GM19043 (cell line): ENCODE results near the gene SELP.
"Not testable (repeated sequence)": the region's sequence is repeated elsewhere in the genome, so short reads cannot be mapped to it uniquely, and the experiment has no call there.

Experiments used
- ATAC-seq: cut with Tn5 transposase; IDR thresholded peaks from one replicate; pipeline ENCODE4 v1.9.1; 2021; ENCODE audit warnings: low read depth; ENCODE audit not compliant: unreplicated experiment

Gene SELP

GRCh38 chr1:169630006-169630405 is at the start of gene SELP:
SELP (minus strand) TSS chr1:169630124; CDS start chr1:169630074, 50 bp downstream.
- no peak for ATAC-seq

DNA sequence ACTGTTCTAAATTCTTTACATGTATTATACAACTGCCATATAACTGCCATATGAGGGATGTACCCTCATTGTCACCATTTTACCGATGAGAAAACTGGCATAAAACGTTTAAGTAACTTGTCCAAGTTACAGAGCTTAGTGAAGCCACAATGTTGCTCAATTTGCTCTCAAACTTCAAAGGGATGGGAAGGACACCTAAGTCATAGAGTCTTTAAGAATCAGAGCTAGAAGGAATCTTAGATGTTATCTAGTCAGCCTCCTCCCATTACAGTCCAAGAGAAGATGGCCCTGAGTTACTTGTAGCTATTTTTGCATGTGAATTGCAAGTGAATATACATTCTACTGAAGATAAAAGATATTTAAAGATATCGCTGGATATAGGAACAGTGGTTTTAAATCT is 49.8 kb upstream of the SELP start:
- no peak for ATAC-seq

DNA sequence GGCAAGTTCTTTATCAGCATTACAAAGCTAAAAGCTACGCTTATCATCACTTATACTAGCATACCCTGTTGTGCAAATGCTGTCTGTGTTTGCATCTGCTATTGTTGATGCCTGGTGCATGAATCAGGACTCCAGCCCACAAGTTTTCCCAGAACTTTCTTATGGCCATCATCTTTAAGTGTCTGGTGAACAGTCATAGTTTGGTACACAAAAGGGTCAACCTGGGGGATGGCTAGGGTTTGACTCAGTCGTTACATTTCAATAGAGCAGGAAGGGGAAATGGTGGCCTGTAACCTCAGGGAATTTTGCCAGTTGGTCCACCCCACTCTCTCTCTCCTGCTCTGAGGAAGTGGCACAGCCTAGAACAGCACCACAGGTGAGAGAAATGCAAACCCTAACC is 46.1 kb upstream of the SELP start:
- ATAC-seq, result no peak

DNA sequence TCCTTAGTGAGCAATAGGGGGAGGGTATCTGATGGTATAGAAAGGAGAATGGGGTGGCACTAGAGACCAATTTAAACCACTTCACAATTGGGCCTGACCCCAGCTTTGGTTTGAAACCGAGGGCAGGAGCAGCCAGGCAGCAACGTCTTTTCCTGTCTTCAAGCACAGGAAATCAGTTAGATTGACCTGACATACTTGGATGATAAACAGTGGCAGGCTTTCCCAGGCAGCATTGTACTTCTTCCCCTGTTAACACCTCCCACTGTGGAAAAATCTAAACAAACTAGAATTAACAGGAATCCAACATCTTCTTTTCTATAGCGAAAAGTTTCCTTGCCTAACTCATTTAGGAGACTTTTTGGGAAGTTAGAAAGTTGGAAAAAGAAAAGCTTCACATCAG is 40.9 kb upstream of the SELP start:
- no peak for ATAC-seq

DNA sequence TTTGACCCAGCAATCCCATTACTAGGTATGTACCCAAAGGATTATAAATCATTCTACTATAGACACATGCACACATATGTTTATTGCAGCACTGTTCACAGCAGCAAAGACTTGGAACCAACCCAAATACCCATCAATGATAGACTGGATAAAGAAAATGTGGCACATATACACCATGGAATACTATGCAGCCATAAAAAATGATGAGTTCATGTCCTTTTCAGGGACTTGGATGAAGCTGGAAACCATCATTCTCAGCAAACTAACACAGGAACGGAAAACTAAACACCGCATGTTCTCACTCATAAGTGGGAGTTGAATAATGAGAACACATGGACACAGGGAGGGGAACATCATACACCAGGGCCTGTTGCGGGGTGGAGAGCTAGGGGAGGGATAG is 40.3 kb upstream of the SELP start:
- ATAC-seq, result not testable (repeated sequence)

GRCh38 chr1:169667699-169668596 is 38.0 kb upstream of the SELP start:
- ATAC-seq, result not testable (repeated sequence)

GRCh38 chr1:169667227-169667639 is 37.3 kb upstream of the SELP start:
- peak; percentile 78 for ATAC-seq

DNA sequence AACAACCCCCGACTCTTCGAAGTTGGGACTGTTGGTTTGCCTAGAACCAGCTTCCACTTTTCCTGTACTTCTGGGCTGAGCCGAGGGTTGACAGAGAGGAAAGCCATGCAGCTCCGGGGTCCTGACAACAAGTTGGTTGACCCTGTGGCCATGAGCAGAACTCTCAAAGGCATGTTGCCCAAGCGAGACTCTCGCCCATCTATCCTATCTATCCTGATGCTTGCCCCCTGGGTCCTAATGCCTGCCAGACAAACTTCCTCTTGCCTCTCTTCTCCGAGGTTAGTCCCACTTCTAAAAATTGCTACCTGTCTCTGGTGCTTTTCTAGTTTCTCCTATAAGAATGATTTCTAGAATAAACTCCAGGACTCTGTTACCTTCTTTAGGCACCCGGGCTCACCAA is 32.8 kb upstream of the SELP start:
- ATAC-seq, result not testable (repeated sequence)

DNA sequence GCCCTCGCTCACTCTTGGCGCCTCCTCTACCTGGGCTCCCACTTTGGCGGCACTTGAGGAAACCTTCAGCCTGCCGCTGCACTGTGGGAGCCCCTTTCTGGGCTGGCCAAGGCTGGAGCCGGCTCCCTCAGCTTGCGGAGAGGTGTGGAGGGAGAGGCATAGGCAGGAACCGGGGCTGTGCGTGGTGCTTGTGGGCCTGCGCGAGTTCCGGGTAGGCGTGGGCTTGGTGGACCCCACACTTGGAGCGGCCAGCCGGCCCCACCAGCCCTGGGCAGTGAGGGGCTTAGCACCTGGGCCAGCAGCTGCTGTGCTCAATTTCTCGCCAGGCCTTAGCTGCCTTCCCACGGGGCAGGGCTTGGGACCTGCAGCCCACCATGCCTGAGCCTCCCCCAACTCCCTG is 31.1 kb upstream of the SELP start:
- not testable (repeated sequence) for ATAC-seq

DNA sequence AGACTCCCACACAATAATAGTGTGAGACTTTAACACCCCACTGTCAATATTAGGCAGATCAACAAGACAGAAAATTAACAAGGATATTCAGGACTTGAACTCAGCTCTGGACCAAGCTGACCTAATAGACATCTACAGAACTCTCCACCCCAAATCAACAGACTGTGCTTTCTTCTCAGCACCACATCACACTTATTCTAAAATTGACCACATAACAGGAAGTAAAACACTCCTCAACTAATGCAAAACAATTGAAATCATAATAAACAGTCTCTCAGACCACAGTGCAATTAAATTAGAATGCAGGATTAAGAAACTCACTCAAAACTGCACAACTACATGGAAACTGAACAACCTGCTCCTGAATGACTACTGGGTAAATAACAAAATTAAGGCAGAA is 28.9 kb upstream of the SELP start:
- not testable (repeated sequence) for ATAC-seq

DNA sequence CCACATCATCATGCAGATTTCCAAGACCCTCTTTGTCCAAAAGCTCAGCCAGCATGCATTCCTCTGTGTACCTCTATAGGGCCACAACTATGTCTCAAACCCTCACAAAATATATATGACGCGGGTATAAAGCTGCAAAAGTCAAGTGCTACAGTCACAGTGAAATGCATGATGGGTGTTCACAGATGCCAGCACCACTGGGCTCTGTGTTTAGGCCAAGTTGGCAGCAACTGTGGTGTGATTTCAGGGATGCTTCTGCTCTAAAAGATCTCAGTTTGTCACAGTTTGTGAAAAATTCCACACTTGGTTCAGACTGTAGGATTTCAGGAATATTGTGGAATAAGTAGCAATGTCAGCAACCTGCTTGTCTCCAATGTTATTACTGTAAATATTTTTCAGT is 23.9 kb upstream of the SELP start:
- no peak for ATAC-seq

GRCh38 chr1:169651035-169651434 is 21.1 kb upstream of the SELP start:
- ATAC-seq, result no peak

GRCh38 chr1:169650551-169650950 is 20.6 kb upstream of the SELP start:
- ATAC-seq, result no peak

GRCh38 chr1:169648709-169649108 is 18.8 kb upstream of the SELP start:
- ATAC-seq, result no peak

DNA sequence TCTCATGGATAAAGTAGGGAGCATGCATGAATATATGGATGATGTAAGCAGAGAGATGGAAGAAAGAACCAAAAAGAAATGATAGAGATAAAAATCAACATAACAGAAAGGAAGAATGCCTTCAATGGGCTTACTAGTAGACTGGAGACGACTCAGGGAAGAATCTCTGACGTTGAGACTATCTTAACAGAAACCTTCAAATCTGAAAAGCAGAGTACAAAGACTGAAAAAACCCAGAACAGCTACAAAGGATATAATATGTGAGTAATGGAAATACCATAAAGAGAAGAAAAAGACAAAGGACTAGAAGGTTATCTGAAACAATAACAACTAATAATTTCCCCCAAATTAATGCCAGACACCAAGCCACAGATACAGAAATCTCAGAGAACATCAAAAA is 18.3 kb upstream of the SELP start:
- ATAC-seq, result no peak

DNA sequence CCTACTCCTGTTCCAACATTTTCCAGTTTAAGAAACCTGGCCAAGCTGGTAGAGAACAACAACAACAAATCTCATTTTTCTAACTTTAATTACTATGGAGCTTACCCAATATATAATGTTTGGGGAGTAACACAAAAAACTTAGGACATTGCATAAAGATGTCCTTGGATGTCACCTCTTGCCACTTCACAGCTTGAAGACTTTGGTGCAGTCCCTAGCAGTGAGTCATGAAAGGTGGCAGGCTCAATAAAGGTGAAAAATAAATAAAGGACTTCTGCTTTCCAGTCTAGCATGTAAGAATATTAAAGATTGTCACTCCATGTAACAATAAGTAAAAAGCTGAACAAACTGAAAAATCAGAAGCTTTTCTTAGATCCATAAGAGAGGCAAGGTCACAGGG is 17.6 kb upstream of the SELP start:
- ATAC-seq, result no peak

DNA sequence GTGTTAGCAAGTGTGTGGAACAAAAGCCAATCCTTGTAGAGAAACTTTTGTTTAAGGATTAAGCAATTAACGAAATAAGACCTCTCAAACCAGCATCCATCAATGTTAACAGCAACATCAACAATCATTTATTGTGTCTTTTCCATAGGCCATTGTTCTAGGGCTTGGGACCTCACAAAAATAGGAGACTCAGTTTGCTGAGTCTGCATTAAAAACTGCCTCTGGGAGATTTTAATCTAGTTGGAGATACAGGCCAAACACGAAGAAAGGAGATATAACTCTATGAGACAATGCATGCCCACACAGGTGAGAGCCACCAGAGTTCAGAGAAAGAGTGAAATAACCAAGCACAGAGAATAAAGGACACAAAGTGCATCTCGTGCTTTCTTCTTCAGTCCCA is 14.4 kb upstream of the SELP start:
- ATAC-seq, result no peak

DNA sequence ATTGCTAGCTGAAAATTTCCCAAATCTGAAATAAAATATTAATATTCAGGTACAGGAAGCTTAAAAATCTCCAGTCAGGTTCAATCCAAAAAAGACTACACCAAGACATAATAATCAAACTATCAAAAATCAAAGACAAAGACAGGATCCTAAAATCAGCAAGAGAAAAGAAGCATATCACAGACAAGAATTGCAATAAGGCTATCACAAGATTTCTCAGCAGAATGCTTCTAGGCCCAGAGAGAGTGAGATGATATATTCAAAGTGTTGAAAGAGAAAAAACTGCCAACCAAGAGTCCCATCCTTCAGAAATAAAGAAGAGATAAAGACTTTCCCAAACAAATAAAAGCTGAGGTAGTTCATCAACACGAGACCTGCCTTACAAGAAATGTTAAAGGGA is 5.0 kb upstream of the SELP start:
- no peak for ATAC-seq

DNA sequence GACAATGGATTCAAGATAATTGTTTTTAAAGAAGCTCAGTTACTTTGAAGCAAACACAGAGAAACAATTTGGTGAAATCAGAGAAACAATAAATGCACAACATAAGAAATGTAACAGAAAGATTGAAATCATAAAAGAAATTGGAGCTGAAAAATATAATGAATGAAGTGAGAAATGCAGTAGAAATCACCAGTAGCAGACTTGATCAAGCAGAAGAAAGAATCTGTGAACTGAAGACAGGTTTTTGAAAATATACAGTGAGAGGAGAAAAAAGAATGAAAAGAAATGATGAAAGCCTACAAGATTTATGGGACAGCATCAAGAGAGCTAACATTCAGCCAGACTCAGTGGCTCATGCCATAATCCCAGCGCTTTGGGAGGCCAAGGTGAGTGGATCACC is 4.2 kb upstream of the SELP start:
- ATAC-seq, result no peak

DNA sequence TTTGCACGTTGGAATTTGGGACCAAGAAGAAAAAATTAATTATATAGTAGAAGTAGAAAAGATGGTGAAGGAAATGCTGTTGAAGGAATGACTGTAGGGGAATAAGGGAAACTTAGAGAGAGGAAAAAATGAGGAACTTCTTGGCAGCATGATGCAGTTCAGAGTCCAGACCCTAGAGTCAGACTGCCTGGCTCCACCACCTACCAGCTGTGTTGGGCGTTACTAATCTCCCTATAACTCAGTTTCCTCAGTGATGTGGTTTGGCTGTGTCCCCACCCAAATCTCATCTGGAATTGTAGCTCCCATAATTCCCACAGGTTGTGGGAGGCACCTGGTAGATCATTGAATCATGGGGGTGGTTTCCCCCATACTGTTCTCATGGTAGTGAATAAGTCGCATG is 1.3 kb upstream of the SELP start:
- no peak for ATAC-seq

- ATAC-seq, result no peak
Measured at GRCh38 chr1:169624912-169625311, 5.0 kb downstream of the SELP start.

GRCh38 chr1:169624122-169624521 is 5.8 kb downstream of the SELP start:
- no peak for ATAC-seq
